GM21786 (cell line): ENCODE measurements around the gene IFNL4.
"Not testable (repeated sequence)": the region's sequence is repeated elsewhere in the genome, so short reads cannot be mapped to it uniquely, and the experiment has no call there.

ENCODE experiments used
- ATAC-seq: cut with Tn5 transposase; IDR thresholded peaks from one replicate; pipeline ENCODE4 v1.9.1; 2021; ENCODE audit not compliant: unreplicated experiment

The IFNL4 gene

GRCh38 chr19:39248806-39249205 is at the start of gene IFNL4:
Gene IFNL4, minus strand, starts transcription at chr19:39248856.
- no peak for ATAC-seq

GRCh38 chr19:39297931-39298634 is 49.4 kb upstream of the IFNL4 start:
- no peak for ATAC-seq

GRCh38 chr19:39296906-39297305 is 48.2 kb upstream of the IFNL4 start:
- no peak for ATAC-seq

GRCh38 chr19:39296055-39296645 is 47.5 kb upstream of the IFNL4 start, which contains the start of gene IFNL1:
Gene IFNL1, plus strand, starts transcription at chr19:39296407. Its CDS starts 15 bp downstream, at chr19:39296422.
- ATAC-seq: no peak

GRCh38 chr19:39293394-39293793 is 44.7 kb upstream of the IFNL4 start:
- ATAC-seq: no peak

- no peak for ATAC-seq
Observed at GRCh38 chr19:39284032-39284431, 35.4 kb upstream of the IFNL4 start.

- ATAC-seq: no peak
Observed at GRCh38 chr19:39282021-39282420, 33.4 kb upstream of the IFNL4 start.

GRCh38 chr19:39277598-39277997 is 28.9 kb upstream of the IFNL4 start:
- no peak for ATAC-seq

GRCh38 chr19:39276740-39277139 is 28.1 kb upstream of the IFNL4 start:
- ATAC-seq: no peak

- ATAC-seq: no peak
Observed at GRCh38 chr19:39275578-39275977, 26.9 kb upstream of the IFNL4 start.

GRCh38 chr19:39273859-39274258 is 25.2 kb upstream of the IFNL4 start:
- ATAC-seq: not testable (repeated sequence)

- no peak for ATAC-seq
Observed at GRCh38 chr19:39270036-39270871, 21.6 kb upstream of the IFNL4 start.

GRCh38 chr19:39269369-39269768 is 20.7 kb upstream of the IFNL4 start:
- ATAC-seq: not testable (repeated sequence)

GRCh38 chr19:39268531-39269223 is 20.0 kb upstream of the IFNL4 start:
- ATAC-seq: not testable (repeated sequence)

- not testable (repeated sequence) for ATAC-seq
Observed at GRCh38 chr19:39268085-39268484, 19.4 kb upstream of the IFNL4 start, which contains the start of gene IFNL2. Gene IFNL2, plus strand, starts transcription at chr19:39268396. Its CDS starts 173 bp downstream, at chr19:39268569.

GRCh38 chr19:39265321-39265916 is 16.8 kb upstream of the IFNL4 start:
- ATAC-seq: no peak

- no peak for ATAC-seq
Observed at GRCh38 chr19:39264306-39265290, 15.9 kb upstream of the IFNL4 start.

GRCh38 chr19:39263912-39264305 is 15.3 kb upstream of the IFNL4 start:
- ATAC-seq: no peak

- ATAC-seq: no peak
Observed at GRCh38 chr19:39262496-39262895, 13.8 kb upstream of the IFNL4 start.
